Panc1 (cell line): ENCODE data around the gene SLC6A6.

Experiments
- SIN3A ChIP-seq: IDR thresholded peaks from 2 replicates; pipeline ENCODE4 v1.6.1; 2012; ENCODE audit warnings: low read depth, mild to moderate bottlenecking, low read length, moderate library complexity, borderline replicate concordance; ENCODE audit not compliant: insufficient read depth
- TF ChIP-seq, protein P1 (sequence below): fragments of 450-650 bp; IDR thresholded peaks from 2 replicates; pipeline ENCODE4 v1.5.1; 2017; ENCODE audit warnings: mild to moderate bottlenecking

- no peak for TF ChIP-seq SIN3A
- TF ChIP-seq, protein P1, sequence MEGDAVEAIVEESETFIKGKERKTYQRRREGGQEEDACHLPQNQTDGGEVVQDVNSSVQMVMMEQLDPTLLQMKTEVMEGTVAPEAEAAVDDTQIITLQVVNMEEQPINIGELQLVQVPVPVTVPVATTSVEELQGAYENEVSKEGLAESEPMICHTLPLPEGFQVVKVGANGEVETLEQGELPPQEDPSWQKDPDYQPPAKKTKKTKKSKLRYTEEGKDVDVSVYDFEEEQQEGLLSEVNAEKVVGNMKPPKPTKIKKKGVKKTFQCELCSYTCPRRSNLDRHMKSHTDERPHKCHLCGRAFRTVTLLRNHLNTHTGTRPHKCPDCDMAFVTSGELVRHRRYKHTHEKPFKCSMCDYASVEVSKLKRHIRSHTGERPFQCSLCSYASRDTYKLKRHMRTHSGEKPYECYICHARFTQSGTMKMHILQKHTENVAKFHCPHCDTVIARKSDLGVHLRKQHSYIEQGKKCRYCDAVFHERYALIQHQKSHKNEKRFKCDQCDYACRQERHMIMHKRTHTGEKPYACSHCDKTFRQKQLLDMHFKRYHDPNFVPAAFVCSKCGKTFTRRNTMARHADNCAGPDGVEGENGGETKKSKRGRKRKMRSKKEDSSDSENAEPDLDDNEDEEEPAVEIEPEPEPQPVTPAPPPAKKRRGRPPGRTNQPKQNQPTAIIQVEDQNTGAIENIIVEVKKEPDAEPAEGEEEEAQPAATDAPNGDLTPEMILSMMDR = no peak
These were observed 19.9 kb downstream of the SLC6A6 start for GRCh38 chr3:14422016-14422963.
